ENCODE measurements around the gene SAMD14.

GRCh38 chr17:50071692-50072091, 58.3 kb downstream of the SAMD14 start:
- TF ChIP-seq CTCF (conservative IDR thresholded peaks at IDR 0.05 in 1 of 2, IDR thresholded peaks at IDR 0.05 in 1 of 2; ENCODE audit: low read depth in 1 of 2, low read length in 2 of 2), result no peak
- TF ChIP-seq EZH2 (IDR thresholded peaks at IDR 0.05; ENCODE audit: low read length, missing control alignments), result no peak
